Mucosa of gallbladder (tissue), 1 donor: Measurements from ENCODE around the gene TOR1B. TPM values are rescaled to one million over a fixed set of nuclear protein-coding genes. Genes with fewer than 3 reads are reported as not detected.

Experiments
- DNase-seq: peaks from one replicate; pipeline ENCODE4 v3.0.0-alpha.2; 2020; ENCODE audit warnings: low spot score
- total RNA-seq: library from RNA; stranded (reverse); gene quantifications from one replicate; pipeline ENCODE4 v1.2.1, GENCODE V29; 2021
- donor health status: DM: no; HTN: no; CAD: no.

TOR1B gene
- total RNA-seq, 1 donor from 2014 or later, result 28.1 TPM

- no peak for DNase-seq
Observed at GRCh38 chr9:129814432-129815223, 11.6 kb downstream of the TOR1B start.

- no peak for DNase-seq
Observed at GRCh38 chr9:129815278-129815677, 12.3 kb downstream of the TOR1B start.

GRCh38 chr9:129816501-129817435 lies 13.8 kb downstream of the TOR1B start:
- no peak for DNase-seq

GRCh38 chr9:129822898-129823541 lies 20.0 kb downstream of the TOR1B start:
- no peak for DNase-seq

- DNase-seq, result no peak
Observed at GRCh38 chr9:129823542-129823934, 20.6 kb downstream of the TOR1B start.

- peak; percentile 95 for DNase-seq
Observed at GRCh38 chr9:129823935-129824601, 21.1 kb downstream of the TOR1B start, which contains the start of gene TOR1A. Gene TOR1A, minus strand, starts transcription at chr9:129824136. Its CDS starts 51 bp downstream, at chr9:129824085.

- DNase-seq, result no peak
Observed at GRCh38 chr9:129826344-129826743, 23.4 kb downstream of the TOR1B start.

GRCh38 chr9:129826759-129827158 lies 23.8 kb downstream of the TOR1B start:
- DNase-seq, result no peak

GRCh38 chr9:129828051-129828450 lies 25.1 kb downstream of the TOR1B start:
- no peak for DNase-seq

- no peak for DNase-seq
Observed at GRCh38 chr9:129828969-129829368, 26.0 kb downstream of the TOR1B start.

- DNase-seq, result no peak
Observed at GRCh38 chr9:129832982-129833381, 30.0 kb downstream of the TOR1B start.

- DNase-seq, result no peak
Observed at GRCh38 chr9:129834489-129835127, 31.6 kb downstream of the TOR1B start.

- peak; percentile 96 for DNase-seq
Observed at GRCh38 chr9:129835128-129835859, 32.3 kb downstream of the TOR1B start, which contains the start of the genes C9orf78 and USP20. Gene C9orf78, minus strand, starts transcription at chr9:129835275. Its CDS starts 54 bp downstream, at chr9:129835221. Gene USP20, plus strand, starts transcription at chr9:129835458. Its CDS starts 17,098 bp downstream, at chr9:129852556.

GRCh38 chr9:129835860-129836223 lies 32.9 kb downstream of the TOR1B start:
- no peak for DNase-seq

- no peak for DNase-seq
Observed at GRCh38 chr9:129836311-129837007, 33.5 kb downstream of the TOR1B start.

GRCh38 chr9:129838707-129839259 lies 35.8 kb downstream of the TOR1B start:
- no peak for DNase-seq

GRCh38 chr9:129839324-129840023 lies 36.5 kb downstream of the TOR1B start:
- DNase-seq, result no peak

GRCh38 chr9:129840034-129840433 lies 37.0 kb downstream of the TOR1B start:
- DNase-seq, result no peak

GRCh38 chr9:129841071-129841470 lies 38.1 kb downstream of the TOR1B start:
- DNase-seq, result no peak
